Esophagus mucosa (tissue), 1 donor: Measurements from ENCODE around the gene JPT1. TPM values are rescaled to one million over a fixed set of nuclear protein-coding genes. Genes with fewer than 3 reads are reported as not detected.
"Not testable (repeated sequence)": the region's sequence is repeated elsewhere in the genome, so short reads cannot be mapped to it uniquely, and the experiment has no call there.

ENCODE experiments used
- ATAC-seq: fragments of 200-7000 bp; cut with Tn5 transposase; one replicate; pipeline ENCODE4 v1.9.1; 2020
- total RNA-seq: library from RNA; stranded (reverse); gene quantifications from one replicate; pipeline ENCODE4 v1.2.4, GENCODE V29; 2023
- donor health status: DM: yes; HTN: yes; CAD: no.

JPT1 gene
- total RNA-seq, 1 donor from 2014 or later, result 328 TPM

DNA sequence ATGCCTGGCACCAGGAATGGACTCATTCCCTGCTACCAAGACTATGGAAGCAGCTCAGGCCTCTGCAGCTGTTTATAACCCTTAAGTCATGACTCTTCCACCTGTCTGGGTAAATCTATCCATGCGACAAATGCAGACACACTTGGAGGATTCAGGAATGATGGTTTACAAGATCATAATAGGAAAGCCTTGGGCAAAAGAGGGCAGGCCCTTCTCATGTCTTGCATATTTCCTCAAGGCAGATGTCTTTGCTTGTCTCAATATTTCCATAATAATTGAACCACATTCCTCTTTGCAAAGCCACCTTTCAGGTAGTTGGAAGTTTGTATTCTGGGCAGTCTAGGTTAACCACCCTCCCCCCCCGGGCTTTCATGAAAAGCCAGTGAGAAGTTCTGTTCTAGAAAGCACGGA, 884 bp upstream of the JPT1 start:
- ATAC-seq, result no peak

DNA sequence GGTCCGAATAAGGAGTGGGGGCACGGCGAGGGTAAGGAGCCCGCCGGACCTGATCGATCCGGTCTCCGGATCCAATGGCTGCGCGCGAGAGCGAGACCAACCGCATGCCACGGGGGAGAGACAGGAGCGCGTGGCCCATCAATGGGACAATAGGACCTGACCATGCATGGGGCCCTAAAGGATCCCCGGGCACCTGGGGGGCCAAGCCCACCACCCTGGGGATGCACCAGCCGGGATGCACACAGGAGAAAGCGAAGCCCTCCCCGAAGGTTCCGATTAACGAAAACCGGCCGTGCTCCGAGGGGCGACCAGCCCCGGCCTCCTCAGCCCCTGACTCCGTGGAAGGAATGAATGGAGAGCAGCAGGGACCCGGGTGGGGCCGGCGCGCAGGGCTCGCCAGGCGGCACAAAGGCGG, 525 bp downstream of the JPT1 start:
- peak; percentile 14 for ATAC-seq

- ATAC-seq, result peak; percentile 41
Observed at GRCh38 chr17:75152922-75153779, 1.2 kb downstream of the JPT1 start.

GRCh38 chr17:75152523-75152921, 1.8 kb downstream of the JPT1 start:
- ATAC-seq, result no peak

- ATAC-seq, result no peak
Observed at GRCh38 chr17:75151930-75152329, 2.4 kb downstream of the JPT1 start.

DNA sequence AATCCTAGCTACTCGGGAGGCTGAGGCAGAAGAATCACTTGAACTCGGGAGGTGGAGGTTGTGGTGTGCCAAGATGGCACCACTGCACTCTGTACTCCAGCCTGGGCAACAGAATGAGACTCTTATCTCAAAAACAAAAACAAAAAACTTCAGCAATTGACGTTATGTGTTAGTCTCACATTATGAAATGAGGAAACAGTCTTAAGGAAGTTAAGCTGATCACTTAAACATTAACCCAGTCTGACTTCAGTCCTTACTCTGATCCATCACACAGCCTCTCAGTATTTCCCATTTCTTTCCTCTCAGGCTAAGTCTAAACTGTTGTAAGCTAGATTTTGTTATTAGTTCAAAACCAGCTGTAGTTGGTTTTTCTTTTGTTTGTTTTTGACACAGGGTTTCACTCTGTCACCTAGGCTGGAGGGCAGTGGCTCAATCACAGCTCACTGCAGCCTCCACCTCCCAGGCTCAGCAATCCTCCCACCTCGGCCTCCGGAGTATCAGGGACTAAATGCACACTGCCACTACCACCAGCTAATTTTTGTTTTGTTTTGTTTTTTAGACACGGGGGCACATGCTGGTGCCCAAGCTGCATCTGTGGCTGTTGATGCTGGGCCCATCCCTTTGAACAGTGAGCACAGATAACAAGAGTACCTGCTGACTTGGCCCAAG, 6.3 kb downstream of the JPT1 start:
- ATAC-seq, result no peak

DNA sequence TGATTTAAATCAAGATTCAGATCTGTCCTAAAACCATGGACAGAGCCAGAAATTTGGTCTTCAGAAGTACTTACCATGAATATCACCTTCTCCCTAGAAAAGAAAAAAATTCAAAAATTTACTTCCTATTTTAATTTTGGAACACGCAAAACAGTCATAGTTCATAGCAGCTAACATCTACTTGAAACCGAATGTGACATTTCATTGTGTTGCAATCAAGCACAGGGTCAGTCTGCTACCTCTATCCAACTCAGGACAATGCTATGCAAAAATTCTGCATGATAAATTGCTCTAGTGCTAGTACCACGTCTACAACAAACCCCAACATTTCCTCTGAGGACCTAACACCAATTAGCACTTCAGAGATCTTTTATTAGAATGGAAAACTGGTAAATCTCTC, 7.7 kb downstream of the JPT1 start:
- no peak for ATAC-seq

DNA sequence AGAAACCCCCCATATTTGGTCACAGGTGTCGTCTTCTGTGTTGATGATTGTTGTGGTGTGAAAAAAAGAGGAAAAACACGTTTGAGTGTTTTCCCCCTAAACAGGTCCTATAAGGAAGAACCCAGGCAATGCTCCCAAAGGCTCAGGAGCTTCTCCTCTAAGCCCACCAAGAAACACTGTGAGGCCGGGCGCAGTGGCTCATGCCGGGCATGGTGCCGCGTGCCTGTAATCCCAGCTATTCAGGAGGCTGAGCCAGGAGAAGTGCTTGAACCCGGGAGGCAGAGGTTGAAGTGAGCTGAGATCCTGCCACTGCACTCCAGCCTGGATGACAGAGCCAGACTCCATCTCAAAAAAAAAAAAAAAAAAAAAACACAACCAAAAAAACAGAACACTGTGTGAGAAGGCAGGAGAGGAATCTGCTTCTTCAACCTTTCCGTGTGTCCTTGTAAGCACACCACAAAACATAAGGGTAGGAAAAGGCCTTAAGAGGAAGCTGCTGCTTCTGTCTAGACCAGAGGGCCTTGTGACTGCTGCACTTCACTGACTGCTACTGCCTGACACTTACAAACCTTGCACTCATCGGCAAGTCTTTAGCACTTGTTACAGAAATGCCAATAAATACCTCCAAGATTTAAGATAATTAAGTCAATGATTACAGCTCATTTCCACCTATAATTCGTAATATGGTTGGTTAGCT, 9.3 kb downstream of the JPT1 start:
- no peak for ATAC-seq

- peak; percentile 75 for ATAC-seq
Observed at GRCh38 chr17:75142236-75142971, 11.9 kb downstream of the JPT1 start.

DNA sequence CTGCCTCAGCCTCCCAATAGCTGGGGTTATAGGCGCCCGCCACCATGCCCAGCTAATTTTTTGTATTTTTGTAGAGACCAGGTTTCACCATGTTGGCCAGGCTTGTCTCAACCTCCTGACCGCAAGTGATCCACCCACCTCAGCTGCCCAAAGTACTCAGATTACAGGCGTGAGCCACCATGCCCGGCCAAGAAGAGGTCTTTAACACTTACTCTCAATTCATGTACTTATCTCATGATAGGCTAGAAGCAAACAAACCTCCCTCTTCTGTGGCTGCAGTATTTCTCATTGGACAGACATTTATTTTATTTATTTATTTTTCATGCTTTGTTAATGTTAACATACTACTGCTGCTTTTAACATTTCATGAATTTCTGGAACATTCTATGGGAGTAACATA, 15.8 kb downstream of the JPT1 start:
- ATAC-seq, result no peak

DNA sequence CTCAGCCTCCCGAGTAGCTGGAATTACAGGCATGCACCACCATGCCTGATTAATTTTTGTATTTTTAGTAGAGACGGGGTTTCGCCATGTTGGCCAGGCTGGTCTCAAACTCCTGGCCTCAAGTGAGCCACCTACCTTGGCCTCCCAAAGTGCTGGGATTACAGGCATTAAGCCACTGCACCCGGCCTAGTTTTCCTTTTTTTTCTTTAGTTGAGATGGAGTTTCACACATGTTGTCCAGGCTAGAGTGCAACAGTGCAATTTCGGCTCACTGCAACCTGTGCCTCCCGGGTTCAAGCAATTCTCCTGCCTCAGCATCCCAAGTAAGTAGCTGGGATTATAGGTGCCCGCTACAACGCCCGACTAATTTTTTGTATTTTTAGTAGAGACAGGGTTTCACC, 16.6 kb downstream of the JPT1 start:
- ATAC-seq, result not testable (repeated sequence)

DNA sequence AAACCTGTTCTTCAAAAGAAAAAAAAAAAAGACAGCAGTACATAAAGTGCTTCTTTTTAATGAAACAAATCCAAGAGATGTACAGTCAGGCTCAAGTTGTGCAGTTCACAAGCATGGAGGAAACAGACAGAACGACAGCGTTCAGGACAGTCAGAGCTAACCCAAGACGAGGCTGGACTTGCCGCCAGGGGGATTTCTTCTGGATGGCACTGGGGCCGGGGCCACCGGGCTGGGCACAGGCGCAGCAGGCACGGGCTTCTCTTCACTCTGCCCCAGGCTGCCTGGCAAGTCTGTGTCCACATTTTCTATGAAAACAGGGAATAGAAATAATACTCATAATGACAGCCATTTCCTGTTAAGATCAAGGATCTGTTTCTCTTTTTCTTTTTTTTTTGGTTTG, 18.4 kb downstream of the JPT1 start:
- peak; percentile 27 for ATAC-seq

GRCh38 chr17:75135452-75135851, 18.9 kb downstream of the JPT1 start:
- no peak for ATAC-seq

DNA sequence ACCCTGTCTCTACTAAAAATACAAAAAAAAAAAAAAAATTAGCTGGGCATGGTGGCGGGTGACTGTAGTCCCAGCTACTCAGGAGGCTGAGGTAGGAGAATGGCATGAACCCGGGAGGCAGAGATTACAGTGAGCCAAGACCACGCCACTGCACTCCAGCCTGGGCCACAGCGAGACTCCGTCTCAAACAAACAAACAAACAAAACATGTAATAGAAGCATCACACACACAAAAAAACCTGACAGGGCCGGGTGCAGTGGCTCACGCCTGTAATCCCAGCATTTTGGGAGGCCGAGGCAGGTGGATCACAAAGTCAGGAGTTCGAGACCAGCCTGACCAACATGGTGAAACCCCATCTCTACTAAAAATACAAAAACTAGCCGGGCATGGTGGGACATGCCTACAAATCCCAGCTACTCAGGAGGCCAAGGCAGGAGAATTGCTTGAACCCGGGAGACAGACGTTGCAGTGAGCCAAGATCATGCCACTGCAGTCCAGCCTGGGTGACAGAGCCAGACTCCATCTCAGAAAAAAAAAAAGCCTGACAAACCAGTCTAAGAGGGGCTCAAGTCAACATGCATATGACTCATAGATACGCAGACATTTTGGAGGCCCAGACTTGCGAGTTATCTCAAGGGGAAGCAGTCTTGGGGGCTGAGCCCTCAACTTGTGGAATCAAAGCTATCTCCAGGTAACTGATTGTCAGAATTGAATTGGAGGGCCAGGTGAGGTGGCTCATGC, 20.5 kb downstream of the JPT1 start:
- ATAC-seq, result peak; percentile 29

DNA sequence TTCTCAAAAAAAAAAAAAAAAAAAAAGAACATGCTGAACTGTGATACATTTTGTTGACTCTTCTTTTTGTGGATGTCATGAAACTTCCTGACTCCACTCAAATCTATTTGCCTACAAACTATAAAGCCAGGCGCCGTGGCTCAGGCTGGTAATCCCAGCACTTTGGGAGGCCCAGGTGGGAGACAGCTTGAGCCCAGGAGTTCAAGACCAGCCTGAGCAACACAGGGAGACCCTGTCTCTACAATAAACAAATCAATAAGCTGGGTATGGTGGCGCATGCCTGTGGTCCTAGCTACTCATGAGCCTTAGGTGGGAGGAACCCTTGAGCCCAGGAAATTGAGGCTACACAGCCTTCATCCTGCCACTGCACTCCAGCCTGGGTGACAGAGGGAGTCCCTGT, 21.3 kb downstream of the JPT1 start:
- no peak for ATAC-seq

DNA sequence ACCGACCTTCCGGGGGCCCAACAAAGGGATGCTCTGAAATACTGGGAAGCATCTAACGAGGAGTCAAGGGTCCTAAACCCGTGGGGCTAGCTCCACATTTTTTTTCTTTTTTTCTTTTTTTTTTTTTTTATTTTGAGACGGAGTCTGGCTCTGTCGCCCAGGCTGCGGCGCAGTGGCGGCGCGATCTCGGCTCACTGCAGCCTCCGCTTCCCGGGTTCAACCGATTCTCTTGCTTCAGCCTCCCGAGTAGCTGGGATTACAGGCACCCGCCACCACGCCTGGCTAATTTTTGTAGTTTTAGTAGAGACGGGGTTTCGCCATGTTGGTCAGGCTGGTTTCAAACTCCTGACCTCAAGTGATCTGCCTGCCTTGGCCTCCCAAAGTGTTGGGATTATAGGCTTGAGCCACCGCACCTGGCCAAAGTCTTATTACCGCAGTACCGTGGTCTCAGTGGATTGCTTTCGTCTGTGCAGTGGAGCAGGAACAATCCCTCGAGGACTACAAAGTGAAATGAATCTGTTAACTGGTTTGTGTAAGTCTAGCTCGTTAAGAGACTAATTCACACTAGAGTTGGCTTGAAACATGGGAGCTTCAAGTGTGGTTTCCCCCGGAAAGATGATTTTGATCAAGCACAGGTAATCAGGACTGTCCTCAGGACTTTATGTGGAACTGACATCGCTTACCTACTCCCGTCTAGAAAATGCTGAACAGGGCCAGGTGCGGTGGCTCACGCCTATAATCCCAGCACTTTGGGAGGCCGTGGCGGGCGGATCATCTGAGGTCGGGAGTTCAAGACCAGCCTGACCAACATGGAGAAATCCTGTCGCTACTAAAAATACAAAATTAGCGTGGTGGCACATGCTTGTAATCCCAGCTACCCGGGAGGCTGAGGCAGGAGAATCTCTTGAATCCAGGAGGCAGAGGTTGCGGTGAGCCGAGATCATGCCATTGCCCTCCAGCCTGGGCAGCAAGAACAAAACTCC, 22.0 kb downstream of the JPT1 start:
- ATAC-seq, result not testable (repeated sequence)

GRCh38 chr17:75131278-75132017, 22.9 kb downstream of the JPT1 start, which contains the start of gene NT5C:
Gene NT5C (minus strand): TSS chr17:75131742. CDS start chr17:75131707, 35 bp downstream.
- peak; percentile 75 for ATAC-seq

DNA sequence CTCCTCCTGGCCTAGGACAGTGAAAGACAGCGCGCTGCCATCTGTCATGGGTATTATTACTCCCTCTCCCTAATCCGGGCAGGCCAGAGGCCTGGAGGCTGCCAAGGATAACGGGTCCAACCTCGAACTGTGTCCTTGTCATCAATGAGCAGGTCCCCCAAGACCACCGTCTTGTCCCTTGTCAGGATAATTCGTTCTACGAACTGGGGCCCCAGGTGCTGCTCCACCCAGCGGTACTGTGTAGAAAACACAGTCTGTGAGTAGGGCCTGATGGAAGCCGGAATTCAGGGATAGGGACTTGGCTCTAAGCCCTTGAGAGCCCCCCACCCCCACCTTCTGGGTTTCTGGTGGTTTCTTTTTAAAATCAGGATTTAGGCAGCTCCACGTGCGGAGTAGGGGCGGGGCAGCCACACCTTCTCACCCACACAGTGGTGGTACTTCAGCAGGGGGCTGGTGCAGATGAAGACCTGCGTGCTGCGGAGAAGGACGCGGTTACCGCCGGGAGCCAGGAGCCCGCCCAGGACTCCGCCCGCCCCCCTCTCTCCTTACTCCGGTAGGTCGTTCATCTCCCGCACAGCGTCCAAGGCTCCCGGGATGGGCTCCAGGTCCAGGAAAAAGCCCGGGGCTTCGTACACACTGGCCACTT, 23.6 kb downstream of the JPT1 start:
- peak; percentile 41 for ATAC-seq

DNA sequence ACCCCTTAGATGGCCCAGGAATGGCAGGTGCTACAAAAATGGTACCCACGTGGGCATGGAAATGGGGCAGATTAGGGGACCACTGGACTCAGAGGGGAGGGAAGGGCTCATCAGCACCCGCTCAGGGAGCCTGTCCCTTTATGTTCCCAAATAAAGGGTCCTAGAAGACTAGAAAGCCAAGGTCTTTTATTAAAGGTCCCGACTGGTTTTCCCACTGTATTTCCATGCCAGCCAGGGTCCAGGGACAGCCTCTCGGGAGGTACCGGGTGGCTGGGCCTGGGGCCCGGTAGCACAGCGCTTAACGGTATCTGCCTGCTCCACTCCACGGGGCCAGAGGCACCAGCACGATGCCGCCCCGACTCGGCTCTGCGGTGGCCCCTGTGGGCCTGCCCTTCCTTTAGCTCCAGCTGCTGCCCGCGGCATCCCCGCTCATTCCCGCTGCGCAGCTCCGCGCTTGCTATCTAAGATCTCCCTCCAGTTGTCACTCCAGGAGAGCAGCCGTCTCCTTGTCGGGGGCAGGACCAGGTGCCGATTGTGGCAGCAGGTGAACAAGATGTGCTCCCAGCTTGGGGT, 24.2 kb downstream of the JPT1 start:
- ATAC-seq, result no peak
